DND-41 (cell line): ENCODE measurements around the gene ORC4.

Experiments used
- ATAC-seq: fragments of 200-7000 bp; cut with Tn5 transposase; 3 replicates; pipeline ENCODE4 v1.9.1; 2021; ENCODE audit warnings: low read depth; ENCODE audit not compliant: insufficient read depth
- DNase-seq: peaks from one replicate; pipeline ENCODE4 v3.0.0-alpha.2; 2020
- H2AFZ ChIP-seq: 2 replicates; pipeline ENCODE4 v1.6.0; 2012; ENCODE audit warnings: low read depth, low read length
- H3K27ac ChIP-seq: 2 replicates; pipeline ENCODE4 v1.5.1; 2012; ENCODE audit warnings: low read length, inconsistent platforms
- H3K27me3 ChIP-seq: fragments of 200-600 bp; sonication (generic); 2 replicates; pipeline ENCODE4 v1.6.0; 2012; ENCODE audit warnings: low read length, mild to moderate bottlenecking, inconsistent platforms; ENCODE audit not compliant: insufficient read depth, poor library complexity
- H3K36me3 ChIP-seq: 2 replicates; pipeline ENCODE4 v1.5.1; 2012; ENCODE audit warnings: low read length, inconsistent platforms; ENCODE audit not compliant: insufficient read depth
- H3K4me1 ChIP-seq: 2 replicates; pipeline ENCODE4 v1.5.1; 2012; ENCODE audit warnings: mild to moderate bottlenecking, low read length; ENCODE audit not compliant: insufficient read depth
- H3K4me2 ChIP-seq: 2 replicates; pipeline ENCODE4 v1.6.0; 2012; ENCODE audit warnings: mild to moderate bottlenecking, moderate library complexity, low read length, inconsistent platforms; ENCODE audit not compliant: insufficient read depth
- H3K4me3 ChIP-seq, 2 experiments: fragments of 200-600 bp in 1 of 2; shearing (Covaris generic) in 1 of 2; 2 replicates each; pipeline ENCODE4 v1.5.1; 2012 to 2016; ENCODE audit warnings: inconsistent platforms in 2 of 2, low read length in 2 of 2, mild to moderate bottlenecking in 2 of 2, low read depth in 1 of 2, moderate library complexity in 1 of 2
- H3K79me2 ChIP-seq: 2 replicates; pipeline ENCODE4 v1.6.0; 2012; ENCODE audit warnings: low read length, inconsistent platforms; ENCODE audit not compliant: insufficient read depth
- H3K9ac ChIP-seq: 2 replicates; pipeline ENCODE4 v1.6.0; 2012; ENCODE audit warnings: low read depth, mild to moderate bottlenecking, inconsistent platforms, low read length, moderate library complexity
- H3K9me3 ChIP-seq: 2 replicates; pipeline ENCODE4 v1.5.1; 2012; ENCODE audit warnings: low read length, moderate library complexity, mild to moderate bottlenecking, inconsistent platforms; ENCODE audit not compliant: insufficient read depth, severe bottlenecking
- H4K20me1 ChIP-seq: 2 replicates; pipeline ENCODE4 v1.6.0; 2012; ENCODE audit warnings: low read length; ENCODE audit not compliant: insufficient read depth
- EZH2 ChIP-seq: IDR thresholded peaks from 3 replicates; pipeline ENCODE4 v1.6.1; 2012; ENCODE audit warnings: borderline replicate concordance, low read depth, mild to moderate bottlenecking, moderate library complexity, low read length, inconsistent platforms; ENCODE audit not compliant: severe bottlenecking
- TF ChIP-seq, protein P1 (sequence below): IDR thresholded peaks from 2 replicates; pipeline ENCODE4 v1.5.1; 2012; ENCODE audit warnings: borderline replicate concordance, low read length, moderate library complexity, mild to moderate bottlenecking; ENCODE audit not compliant: poor library complexity, severe bottlenecking; ENCODE audit errors: extremely low read depth

ORC4 gene

DNA sequence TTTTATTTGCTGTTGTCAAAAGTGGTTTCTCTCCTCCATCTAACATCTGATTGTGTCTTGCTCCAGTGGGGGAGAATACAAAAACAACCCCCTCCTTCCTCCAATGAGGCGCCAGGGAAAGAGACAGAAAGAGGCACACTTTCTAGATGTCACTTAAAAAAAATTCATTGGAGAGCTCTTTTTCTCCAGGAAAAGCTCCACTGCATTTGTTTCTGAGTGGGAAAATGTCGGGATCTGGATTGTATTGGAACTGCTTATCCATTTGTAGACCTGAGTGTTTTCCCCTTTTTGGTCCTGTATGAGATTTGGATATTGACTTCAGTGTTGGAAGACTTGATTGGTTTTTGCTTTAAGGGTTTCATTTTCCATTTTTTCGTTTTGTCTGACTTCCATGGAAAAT, 1.3 kb upstream of the ORC4 start:
- H2AFZ ChIP-seq = peak overlapping the region; percentile 80
- peak overlapping the region; percentile 97 for H3K27ac ChIP-seq

DNA sequence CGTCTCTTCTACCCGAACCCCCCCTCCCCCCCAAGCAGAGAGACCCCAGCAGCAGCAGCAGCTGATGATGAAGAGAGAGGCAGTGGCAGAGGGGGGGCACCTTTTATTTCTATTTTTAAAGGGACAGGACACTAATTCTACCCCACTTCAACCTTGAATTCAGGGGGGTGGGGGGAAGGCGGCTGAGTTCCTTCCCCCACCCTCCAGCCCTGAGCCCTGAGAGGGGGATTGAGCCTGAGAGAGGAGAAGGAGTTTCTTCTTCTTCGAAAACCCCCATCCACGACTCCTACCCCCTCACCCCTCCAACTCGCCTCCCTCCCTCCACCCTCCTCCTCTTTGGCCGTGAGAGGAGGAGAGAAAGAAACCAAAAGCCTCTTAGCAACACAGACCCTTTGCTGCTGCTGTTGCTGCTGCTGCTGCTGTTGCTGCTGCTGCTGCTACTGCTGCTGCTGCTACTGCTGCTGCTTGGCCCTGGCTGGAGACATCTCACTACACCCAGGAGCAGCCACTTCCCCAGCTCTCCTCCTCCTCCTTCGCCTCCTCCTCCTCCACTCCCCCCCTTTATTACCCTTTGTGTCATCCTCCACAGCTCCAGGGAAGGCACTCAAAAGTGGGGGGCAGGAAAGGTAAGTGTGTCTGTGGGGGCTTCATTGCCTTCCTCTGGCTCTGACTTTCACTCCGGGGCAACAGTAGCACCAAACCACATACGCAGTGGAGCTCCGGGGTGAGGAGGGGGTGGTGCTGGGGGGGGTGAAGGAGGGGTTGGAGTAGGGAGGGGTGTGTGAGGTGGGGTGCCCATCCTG, 723 bp upstream of the ORC4 start, which contains the start of gene MBD5:
TSS of gene MBD5 (plus strand) at position 33 of the 803 bp plus-strand sequence.
- Histone ChIP-seq H3K79me2 (peaks cover 89% of the 10 kb centered on the region), H3K9me3 (no peaks in the 10 kb centered on the region), H3K4me3 (peak within 1 kb of the TSS; percentile 68 to 86), H4K20me1 (peaks cover 6% of the 10 kb centered on the region; the same call in 1 of the 2 replicates), H2AFZ (peak within 1 kb of the TSS; percentile 82), H3K4me2 (peak within 1 kb of the TSS; percentile 81), H3K27ac (peak within 1 kb of the TSS; percentile 97), H3K27me3 (no peaks in the 10 kb centered on the region), H3K9ac (peak within 1 kb of the TSS; percentile 68), H3K36me3 (no peaks in the 10 kb centered on the region; the same call in 1 of the 2 replicates), H3K4me1 (peaks cover 53% of the 10 kb centered on the region)
- ATAC-seq = peak; percentile 52
- TF ChIP-seq, protein P1, sequence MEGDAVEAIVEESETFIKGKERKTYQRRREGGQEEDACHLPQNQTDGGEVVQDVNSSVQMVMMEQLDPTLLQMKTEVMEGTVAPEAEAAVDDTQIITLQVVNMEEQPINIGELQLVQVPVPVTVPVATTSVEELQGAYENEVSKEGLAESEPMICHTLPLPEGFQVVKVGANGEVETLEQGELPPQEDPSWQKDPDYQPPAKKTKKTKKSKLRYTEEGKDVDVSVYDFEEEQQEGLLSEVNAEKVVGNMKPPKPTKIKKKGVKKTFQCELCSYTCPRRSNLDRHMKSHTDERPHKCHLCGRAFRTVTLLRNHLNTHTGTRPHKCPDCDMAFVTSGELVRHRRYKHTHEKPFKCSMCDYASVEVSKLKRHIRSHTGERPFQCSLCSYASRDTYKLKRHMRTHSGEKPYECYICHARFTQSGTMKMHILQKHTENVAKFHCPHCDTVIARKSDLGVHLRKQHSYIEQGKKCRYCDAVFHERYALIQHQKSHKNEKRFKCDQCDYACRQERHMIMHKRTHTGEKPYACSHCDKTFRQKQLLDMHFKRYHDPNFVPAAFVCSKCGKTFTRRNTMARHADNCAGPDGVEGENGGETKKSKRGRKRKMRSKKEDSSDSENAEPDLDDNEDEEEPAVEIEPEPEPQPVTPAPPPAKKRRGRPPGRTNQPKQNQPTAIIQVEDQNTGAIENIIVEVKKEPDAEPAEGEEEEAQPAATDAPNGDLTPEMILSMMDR = no peak
- no peak for TF ChIP-seq EZH2
- DNase-seq = peak; percentile 77

More for the DNA sequence above, 1.3 kb upstream of the ORC4 start:
- Histone ChIP-seq H3K27me3 (no peaks in the 10 kb centered on the region), H3K79me2 (peaks cover 88% of the 10 kb centered on the region), H3K4me1 (peaks cover 53% of the 10 kb centered on the region), H3K36me3 (no peaks in the 10 kb centered on the region; the same call in 1 of the 2 replicates), H4K20me1 (peaks cover 4% of the 10 kb centered on the region; the same call in 1 of the 2 replicates), H3K4me3 (peak overlapping the region; percentile 68 to 86; a peak in 3 of 4 replicates), H3K9me3 (no peaks in the 10 kb centered on the region), H3K4me2 (peak overlapping the region; percentile 81), H3K9ac (peak overlapping the region; percentile 68)
- no peak for ATAC-seq
- TF ChIP-seq, protein P1 = no peak
- no peak for TF ChIP-seq EZH2
- no peak for DNase-seq

DNA sequence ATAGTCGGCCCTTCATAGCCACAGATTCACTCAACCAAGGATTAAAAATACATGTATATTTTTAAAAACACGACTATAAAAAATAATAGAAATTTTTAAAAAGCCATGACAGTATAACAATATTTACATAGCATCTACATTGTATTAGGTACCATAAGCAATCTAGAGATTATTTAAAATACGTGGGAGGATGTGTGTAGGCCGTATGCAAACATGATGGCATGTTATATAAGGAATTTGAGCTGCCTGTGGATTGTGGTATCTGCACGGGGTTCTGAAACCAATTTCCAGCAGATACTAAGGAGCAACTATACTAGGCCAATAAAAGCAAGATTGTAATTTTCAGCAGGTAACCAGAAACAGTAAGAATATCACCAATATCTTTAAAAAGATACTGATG, 5.9 kb downstream of the ORC4 start:
- Histone ChIP-seq H3K27ac (no peak overlapping the region), H3K36me3 (no peaks in the 10 kb centered on the region), H3K79me2 (peaks cover 97% of the 10 kb centered on the region), H3K4me2 (no peak overlapping the region), H3K4me3 (no peak overlapping the region), H4K20me1 (peaks cover 4% of the 10 kb centered on the region; the same call in 1 of the 2 replicates), H3K4me1 (peaks cover 19% of the 10 kb centered on the region), H3K9ac (no peak overlapping the region), H3K9me3 (no peaks in the 10 kb centered on the region), H2AFZ (no peak overlapping the region), H3K27me3 (no peaks in the 10 kb centered on the region)
- DNase-seq (no peak), ATAC-seq (no peak)
- TF ChIP-seq, protein P1 = no peak
- no peak for TF ChIP-seq EZH2
